Dermis blood vessel endothelial cell (primary cell): ENCODE results near the gene TNIK. TPM values are rescaled to one million over a fixed set of nuclear protein-coding genes. Genes with fewer than 3 reads are reported as not detected.

Source experiments
- DNase-seq: peaks from one replicate; pipeline ENCODE4 v3.0.0; 2010
- total RNA-seq: library from RNA; depleted of rRNA; stranded (reverse); fragments of >200 nt; gene quantifications from 2 replicates; pipeline ENCODE4 v1.2.3, GENCODE V29; 2014

The TNIK gene
- total RNA-seq, 1 donor from 2014 or later: 8.2 TPM

- DNase-seq: peak; percentile 71
Observed at GRCh38 chr3:171358181-171358880, 101.9 kb downstream of the TNIK start.

GRCh38 chr3:171357721-171358120 lies 102.5 kb downstream of the TNIK start:
- peak; percentile 75 for DNase-seq

DNA sequence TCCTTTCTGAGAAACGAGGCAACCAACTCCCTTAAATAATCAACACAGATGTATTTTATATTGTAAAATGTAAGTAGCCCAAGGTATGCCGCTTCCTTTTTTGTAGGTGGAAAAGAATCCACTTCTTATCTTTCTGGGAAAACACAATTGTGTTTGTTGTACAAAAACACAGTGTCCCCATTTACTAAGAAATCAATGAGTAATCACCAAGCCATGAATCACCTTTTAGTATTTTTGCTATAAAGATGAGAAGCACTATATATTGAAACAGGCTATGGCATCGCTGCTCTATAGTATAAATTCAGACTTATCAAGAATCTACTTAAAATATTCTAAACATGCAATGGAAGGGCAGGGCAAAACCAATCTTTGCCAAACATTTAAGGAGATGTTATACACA lies 104.0 kb downstream of the TNIK start:
- peak; percentile 50 for DNase-seq

DNA sequence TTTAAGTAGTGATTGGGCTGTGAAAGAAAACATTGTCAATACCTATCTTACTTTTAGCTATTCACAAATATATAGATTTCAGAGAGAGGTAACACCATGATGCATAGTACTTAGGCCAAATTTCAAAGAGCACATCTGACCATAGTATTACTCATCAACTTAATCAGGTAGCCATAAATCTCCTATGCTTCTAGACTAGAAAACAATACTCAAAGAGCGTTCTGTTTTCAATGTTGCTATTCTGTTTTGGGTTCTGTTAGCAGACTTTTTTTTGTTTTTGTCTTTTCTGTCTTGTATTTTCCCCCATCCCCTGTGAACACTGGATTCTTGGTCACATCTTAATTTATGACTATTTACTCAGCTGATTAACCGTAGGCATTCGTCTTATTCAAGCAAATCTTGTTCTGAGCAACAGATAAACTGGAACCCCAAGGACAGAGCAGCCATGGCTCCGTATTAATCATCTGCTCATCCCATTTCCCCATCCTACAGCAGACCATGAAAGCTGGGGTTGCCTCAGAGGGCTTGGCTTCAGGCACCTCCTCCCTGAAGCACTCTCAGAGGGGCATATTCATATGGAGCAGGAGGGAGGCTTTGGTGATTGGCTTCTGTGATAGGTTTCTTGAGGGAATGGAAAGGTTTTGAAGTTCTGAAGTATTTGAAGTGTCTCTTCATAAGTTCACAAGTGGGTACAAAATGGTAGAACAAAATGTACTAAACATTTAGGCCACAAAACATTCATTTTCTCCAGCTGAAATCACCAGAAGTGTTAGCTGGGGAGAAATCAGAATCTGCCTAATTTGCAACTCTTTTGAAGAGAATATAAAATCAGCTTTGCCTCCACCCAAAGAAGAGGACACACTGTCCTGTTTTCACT lies 105.3 kb downstream of the TNIK start:
- DNase-seq: no peak

GRCh38 chr3:171354049-171354705 lies 106.0 kb downstream of the TNIK start:
- peak; percentile 40 for DNase-seq

DNA sequence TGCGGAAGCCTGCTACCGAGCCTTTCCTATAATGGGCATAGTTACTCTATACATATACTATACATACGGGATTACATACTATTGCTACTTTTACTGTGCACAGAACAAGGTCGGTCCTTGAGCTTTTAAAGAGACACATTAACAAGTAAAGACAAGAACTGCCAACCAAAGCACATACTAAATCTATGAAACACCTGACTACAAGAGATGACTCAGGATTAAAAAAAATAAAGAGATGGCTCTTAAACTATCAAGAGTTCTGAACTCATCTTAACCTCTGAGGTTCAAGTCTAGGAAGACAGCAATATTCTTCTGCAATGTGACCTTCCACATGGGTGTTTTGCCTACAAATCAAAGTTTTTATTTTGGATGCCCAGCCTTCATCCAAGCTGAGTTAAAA lies 106.8 kb downstream of the TNIK start:
- DNase-seq: no peak

DNA sequence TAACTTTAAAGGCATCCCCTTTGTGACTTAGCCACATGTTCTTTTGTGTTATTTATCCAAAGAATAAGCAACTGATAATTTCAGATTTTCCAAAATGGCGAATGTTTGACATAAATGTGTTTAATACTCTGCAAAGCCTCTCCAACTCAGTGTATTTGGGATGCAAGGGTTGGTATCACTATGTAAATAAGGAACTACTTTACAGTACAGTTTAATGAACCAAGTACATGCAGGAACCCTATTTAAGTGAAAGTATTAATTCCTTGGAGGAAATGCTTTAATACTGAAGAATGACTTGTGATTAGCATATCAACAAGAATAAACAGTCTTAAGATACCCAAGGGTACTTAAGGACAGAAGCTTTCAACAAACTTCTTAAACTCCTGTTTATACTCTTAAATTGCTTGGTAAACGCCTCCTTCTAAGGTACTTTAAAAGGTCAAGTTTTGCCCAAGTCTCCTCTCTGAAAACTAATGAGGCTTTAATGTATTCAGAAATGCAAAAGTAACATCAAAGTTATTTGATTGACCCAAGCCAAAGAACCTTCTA lies 107.7 kb downstream of the TNIK start:
- DNase-seq: no peak

DNA sequence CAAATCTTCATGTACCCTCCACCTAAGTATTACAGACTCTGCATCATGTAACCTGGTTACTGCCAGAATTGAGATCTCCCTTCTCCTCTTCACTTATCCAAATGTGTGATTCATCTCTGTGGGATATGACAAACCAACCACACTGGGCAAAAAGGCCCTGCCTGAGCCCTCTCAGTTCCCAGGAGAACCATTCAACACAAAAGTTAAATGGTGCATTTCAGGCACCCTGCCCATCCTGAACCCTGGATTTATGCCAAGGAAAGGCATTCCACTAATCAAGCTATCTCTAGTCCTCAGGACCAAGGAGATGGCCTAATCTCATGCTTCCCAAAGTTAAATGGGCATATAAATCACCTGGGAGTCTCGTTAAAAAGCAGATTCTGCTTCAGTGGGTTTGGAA lies 108.5 kb downstream of the TNIK start:
- DNase-seq: peak; percentile 58

GRCh38 chr3:171350364-171350763 lies 109.8 kb downstream of the TNIK start:
- no peak for DNase-seq

- DNase-seq: peak; percentile 59
Observed at GRCh38 chr3:171349392-171349791, 110.8 kb downstream of the TNIK start.

DNA sequence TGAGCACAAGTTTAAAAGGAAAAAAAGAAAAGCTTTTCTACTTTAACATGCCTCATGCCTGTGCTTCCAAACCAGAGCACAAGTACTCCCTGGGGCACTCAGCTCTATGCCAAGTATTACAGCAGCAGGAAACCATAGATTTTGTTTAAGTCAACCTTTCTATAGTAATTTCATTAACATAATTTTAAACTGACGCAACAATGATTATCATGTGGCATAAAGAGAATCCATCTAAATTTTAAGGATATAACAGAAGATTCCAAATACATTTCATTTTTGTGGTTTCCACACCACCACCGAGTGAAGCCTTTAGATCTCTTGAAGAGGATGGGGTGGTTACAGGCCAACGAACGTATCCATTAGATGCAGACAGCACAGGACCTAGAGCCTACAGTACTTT lies 112.1 kb downstream of the TNIK start:
- DNase-seq: peak; percentile 44

DNA sequence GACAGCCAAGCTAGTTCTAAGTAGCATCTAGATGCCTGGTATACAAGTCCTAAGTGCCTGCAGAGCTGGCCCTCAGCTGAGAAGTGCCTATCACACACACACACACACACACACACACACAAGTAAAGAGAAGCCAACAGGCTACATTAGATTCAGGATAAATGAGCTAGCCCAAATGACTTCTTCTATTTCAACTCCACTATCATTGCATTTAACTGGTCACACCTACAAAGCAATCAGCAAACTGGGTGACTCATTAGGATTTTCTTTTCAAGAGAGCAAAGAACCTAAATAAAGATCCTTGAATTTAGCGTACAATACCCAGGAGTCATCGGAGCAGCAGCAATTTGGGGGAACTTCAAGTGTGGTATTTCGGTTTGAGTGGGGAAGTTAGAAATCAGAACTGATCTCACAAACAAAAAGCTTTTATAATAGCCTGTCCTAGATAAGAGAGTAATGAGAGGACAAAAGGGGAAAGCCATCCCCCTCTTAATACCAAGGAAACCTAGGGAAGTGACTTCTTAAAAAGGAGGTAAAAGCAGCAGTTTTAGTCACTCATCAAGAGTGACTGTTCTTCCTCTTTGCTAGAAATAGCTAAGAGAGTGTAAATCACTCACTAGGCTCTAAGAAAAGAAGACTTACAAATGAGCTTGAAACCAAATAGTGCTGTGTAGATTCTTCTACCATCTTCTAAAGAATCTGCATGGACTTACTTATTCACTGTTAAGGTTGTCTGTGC lies 112.7 kb downstream of the TNIK start:
- DNase-seq: peak; percentile 66

DNA sequence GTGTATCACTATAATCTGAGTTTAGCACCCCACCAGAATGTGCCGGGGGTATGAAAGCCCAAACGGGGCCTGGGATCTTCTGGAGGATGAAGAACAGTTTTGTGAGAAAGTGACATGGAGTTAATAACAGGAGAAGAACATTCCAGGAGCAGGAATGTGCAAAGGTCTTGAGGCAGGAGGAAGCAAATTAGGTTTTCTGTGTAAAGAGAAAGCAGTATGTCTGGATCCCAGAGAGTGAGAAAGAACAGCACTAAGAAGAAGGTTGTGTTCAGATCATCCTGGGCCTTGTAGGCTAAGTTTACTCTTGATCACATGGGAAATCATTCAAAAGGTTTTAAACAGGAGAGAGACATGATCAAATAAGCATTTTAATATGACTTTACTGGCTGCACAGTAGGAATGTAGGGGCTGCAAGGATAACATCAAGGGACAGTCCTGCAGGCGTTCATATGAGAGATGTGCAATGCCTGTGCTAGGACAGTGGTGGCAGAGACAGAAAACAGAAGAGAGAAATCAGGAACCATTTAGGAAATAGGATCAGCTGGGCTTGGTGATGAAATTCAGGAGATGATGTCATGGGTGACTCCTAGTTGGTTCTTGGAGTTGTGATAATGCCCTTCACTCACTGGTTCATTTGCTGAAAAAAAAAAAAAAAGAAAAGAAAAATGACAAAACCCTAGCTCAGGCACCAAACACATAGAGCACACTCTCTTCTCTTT lies 113.5 kb downstream of the TNIK start:
- DNase-seq: peak; percentile 60

DNA sequence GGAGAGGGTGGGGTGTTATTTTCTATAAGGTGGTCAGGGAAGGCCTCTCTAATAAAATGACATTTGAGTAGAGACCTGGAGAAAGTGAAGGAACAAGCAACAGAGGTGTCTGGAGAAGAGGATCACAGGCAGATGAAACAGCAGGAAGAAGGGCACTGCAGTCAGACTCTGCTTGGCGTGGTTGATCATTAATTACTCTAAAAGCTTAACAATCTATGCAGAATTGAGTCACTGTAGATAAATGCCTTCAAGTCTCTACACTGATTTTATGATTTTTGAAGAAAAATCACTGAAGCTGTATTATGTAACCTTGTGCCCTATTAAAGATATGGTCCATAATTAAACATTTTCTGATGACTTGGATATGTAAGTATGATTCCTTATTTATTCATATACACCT lies 114.2 kb downstream of the TNIK start:
- DNase-seq: no peak

- DNase-seq: no peak
Observed at GRCh38 chr3:171345107-171345843, 114.9 kb downstream of the TNIK start.

- no peak for DNase-seq
Observed at GRCh38 chr3:171343693-171344092, 116.5 kb downstream of the TNIK start.

DNA sequence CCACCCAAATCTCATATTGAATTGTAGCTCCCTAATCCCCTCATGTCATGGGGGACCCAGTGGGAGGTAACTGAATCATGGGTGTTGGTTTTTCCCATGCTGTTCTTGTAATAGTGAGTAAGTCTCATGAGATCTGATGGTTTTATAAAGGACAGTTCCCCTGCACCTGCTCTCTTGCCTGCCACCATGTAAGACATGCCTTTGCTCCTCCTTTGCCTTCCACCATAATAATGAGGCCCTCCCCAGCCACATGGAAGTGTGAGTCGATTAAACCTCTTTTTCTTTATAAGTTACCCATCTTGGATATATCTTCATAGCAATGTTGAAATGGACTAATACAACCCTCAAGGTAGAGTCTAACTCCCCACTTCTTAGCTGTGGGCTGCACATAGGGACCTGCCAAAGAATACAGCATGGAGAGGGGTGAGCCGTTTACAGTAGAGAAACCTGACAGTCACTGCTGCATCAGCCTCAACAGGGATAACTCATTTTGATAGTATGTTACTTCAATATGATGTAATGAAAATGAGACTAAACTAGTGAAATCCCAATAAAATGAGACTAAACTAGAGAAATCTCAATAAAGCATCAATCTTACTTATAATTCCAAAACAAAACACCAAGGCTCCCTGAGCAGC lies 117.3 kb downstream of the TNIK start:
- DNase-seq: no peak

DNA sequence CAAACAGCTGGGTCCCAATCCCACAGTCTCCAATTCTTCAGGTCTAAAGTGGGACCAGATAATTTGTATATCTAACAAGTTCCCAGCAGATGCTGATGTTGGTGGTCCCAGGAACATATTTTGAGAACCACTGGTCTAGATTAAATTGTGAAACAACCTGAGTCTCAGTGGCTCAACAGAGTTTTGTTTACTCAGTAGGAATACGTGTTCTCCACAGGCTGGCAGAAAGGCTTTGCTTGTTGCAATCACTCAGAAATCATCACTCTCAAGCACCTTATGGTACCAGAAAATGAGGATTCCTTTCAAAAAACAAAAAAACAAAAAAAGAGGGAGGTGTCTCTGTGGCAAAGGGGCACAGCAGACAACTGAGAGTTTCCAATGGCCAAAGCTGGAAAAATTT lies 118.0 kb downstream of the TNIK start:
- no peak for DNase-seq

GRCh38 chr3:171340434-171340833 lies 119.8 kb downstream of the TNIK start:
- DNase-seq: no peak

GRCh38 chr3:171339598-171339997 lies 120.6 kb downstream of the TNIK start:
- no peak for DNase-seq

- DNase-seq: no peak
Observed at GRCh38 chr3:171336406-171336805, 123.8 kb downstream of the TNIK start.
